Activated naive CD8-positive, alpha-beta T cell treated with anti-CD3 and anti-CD28 coated beads, Interleukin-2, amount 50 U/mL, for 24 hours (primary cell): Measurements from ENCODE around the gene SPATA46.

Source experiments
- ATAC-seq: fragments of 150-1000 bp; cut with Tn5 transposase; one replicate; pipeline ENCODE4 v1.10.0; 2021
- DNase-seq: peaks from one replicate; pipeline ENCODE4 v3.0.0; 2021
- H3K27ac Mint-ChIP-seq: one replicate; pipeline ENCODE4 v1.8.0; 2021; ENCODE audit warnings: mild to moderate bottlenecking, mixed read lengths
- H3K27me3 Mint-ChIP-seq: one replicate; pipeline ENCODE4 v1.8.0; 2021; ENCODE audit warnings: mixed read lengths
- H3K36me3 Mint-ChIP-seq: one replicate; pipeline ENCODE4 v1.8.0; 2021; ENCODE audit warnings: low read depth, mixed read lengths
- H3K4me1 Mint-ChIP-seq: one replicate; pipeline ENCODE4 v1.8.0; 2021; ENCODE audit warnings: mixed read lengths
- H3K4me3 Mint-ChIP-seq: one replicate; pipeline ENCODE4 v1.8.0; 2021; ENCODE audit warnings: mild to moderate bottlenecking, moderate library complexity, mixed read lengths
- H3K9me3 Mint-ChIP-seq: one replicate; pipeline ENCODE4 v1.8.0; 2021; ENCODE audit warnings: mixed read lengths

The SPATA46 gene

DNA sequence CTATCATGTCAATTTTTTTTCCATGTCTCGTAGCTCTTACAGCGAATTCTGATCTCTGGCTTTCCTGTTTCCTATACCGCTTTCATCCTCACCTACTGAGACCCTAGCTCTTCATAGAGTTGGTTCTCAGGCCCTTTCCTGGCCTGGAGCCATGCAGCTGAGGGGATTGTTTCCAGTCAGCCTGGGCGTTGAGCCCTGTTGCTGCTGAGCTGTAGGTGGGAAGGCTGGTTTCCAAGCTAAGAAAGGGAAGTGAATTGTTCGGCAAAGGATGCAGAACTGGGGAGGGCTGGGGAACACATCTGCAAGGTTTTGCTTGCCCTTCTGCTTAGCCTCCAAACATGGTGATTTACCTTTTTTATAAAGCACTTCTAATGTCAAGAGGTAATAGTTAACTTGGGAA lies 41.5 kb downstream of the SPATA46 start:
- ATAC-seq (no peak), DNase-seq (no peak)
- Mint-ChIP-seq H3K27me3 (peaks cover 5% of the 10 kb centered on the region), H3K9me3 (no peaks in the 10 kb centered on the region), H3K4me3 (no peak overlapping the region), H3K36me3 (no peaks in the 10 kb centered on the region), H3K27ac (no peak overlapping the region), H3K4me1 (no peaks in the 10 kb centered on the region)

DNA sequence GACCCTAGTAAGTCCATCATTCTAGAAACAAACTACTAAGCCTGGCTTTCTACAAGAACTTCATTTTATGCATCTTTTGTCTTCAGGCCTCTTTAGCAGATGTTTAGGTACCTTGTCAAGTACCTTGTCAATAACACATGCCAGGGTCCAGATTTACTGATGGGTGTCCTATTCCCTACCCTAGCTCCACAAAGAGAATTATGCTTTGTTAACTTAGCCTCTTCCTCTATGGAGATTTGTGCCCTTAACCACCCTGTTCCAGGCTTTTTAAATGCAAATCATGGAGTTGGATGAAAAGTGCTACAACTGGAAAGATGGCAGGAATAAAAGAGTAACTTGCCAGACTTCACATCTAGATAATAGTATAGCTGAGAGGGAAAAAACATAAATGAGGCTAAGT lies 42.7 kb downstream of the SPATA46 start:
- no peak overlapping the region for H3K4me3 Mint-ChIP-seq
- H3K27ac Mint-ChIP-seq: no peak overlapping the region
- peaks cover 5% of the 10 kb centered on the region for H3K27me3 Mint-ChIP-seq
- H3K36me3 Mint-ChIP-seq: no peaks in the 10 kb centered on the region
- DNase-seq (no peak), ATAC-seq (no peak)
- no peaks in the 10 kb centered on the region for H3K9me3 Mint-ChIP-seq
- H3K4me1 Mint-ChIP-seq: no peaks in the 10 kb centered on the region

DNA sequence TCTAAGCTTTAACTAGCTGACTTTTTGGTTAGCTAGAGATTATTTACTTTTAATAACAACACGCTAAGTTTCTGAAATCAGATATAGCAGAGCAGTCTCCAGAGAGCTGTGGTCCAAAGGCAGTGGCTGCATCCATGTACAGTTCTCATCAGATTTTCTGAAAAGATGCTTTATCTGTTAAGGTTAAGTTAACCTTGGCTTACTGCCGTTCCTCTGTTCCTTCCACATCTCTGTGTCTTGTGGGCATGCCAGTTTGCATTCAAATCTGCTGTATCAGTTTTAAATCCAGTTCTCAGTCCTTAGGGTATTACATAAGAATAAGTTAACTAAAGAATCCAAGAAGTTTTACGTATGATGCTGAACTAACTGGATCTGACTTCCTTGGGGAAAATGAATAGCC lies 46.8 kb downstream of the SPATA46 start:
- peaks cover 5% of the 10 kb centered on the region for H3K27me3 Mint-ChIP-seq
- H3K4me1 Mint-ChIP-seq: no peaks in the 10 kb centered on the region
- no peak overlapping the region for H3K27ac Mint-ChIP-seq
- H3K4me3 Mint-ChIP-seq: no peak overlapping the region
- H3K9me3 Mint-ChIP-seq: no peaks in the 10 kb centered on the region
- DNase-seq (no peak), ATAC-seq (no peak)
- H3K36me3 Mint-ChIP-seq: no peaks in the 10 kb centered on the region

DNA sequence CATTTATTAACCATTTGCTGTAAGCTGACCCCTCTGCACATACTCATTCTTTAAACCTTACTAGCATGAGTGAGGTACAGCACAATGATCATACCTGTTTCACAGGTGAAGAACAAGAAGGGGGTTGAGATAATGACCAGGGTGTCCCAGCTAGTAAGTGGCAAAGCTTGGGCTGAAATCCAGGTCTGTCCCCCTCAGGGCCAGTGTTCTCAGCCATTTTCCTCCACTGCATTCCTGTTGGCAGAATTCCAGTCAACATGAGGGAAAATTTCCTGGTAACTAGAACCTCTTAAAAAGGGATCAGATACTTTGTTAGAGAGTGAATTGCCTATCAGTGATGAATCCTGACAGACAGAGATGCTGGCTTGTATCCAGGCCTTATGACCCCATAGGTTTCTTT lies 48.1 kb downstream of the SPATA46 start:
- DNase-seq: no peak
- Mint-ChIP-seq H3K36me3 (no peaks in the 10 kb centered on the region), H3K4me3 (no peak overlapping the region), H3K4me1 (no peaks in the 10 kb centered on the region), H3K9me3 (no peaks in the 10 kb centered on the region), H3K27ac (no peak overlapping the region), H3K27me3 (peaks cover 2% of the 10 kb centered on the region)
- ATAC-seq: no peak

DNA sequence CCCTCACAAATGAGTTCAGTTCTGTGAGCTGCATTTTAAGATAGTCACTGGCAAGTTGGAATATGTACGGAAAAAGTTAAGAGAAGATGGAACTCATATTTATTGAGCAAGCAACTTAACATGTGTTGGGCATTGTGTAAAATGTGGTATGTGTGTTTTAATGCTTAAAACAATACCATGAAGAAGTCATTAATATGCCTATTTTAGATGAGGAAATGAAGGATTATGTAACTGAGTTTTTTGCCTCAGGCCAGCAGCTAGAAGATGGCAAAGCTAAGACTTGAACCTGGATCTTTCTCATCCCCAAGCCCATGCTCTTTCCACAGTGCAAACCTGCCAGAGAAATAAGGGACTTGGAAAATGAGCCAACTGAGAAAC lies 48.9 kb downstream of the SPATA46 start:
- Mint-ChIP-seq H3K9me3 (no peaks in the 10 kb centered on the region), H3K4me1 (no peaks in the 10 kb centered on the region), H3K27me3 (peaks cover 2% of the 10 kb centered on the region), H3K36me3 (no peaks in the 10 kb centered on the region), H3K27ac (no peak overlapping the region), H3K4me3 (no peak overlapping the region)
- no peak for ATAC-seq
- DNase-seq: no peak

DNA sequence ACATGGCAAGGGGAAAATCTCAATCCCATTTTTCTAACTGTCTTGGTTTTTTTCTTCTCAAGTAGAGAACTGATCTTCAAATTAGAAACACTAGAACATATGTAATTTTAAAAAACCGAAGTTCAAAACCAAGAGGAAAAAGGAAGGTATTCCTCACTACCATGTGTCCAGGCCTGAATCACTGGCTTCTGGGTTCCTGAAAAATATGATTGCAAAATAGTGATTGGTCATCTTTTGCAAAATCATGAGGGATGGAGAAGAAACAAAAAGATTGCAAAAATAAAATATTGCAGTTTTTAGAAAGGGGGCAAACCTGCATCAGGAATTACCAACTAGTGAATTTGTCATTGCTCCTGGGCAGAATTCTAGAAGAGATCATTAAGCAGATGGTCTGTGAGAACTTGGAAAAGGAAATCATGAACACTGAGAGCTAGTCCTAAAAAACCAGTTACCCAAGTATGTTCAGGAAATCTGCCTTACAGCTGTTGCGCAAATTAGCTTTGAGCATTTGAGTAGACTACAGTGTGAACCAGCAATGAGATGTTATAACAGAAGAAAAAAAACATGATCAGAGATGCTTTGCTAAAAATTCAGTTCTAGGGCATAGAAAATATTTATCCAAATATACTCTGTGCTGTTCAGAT lies 49.4 kb downstream of the SPATA46 start:
- H3K4me3 Mint-ChIP-seq: no peak overlapping the region
- ATAC-seq (no peak), DNase-seq (no peak)
- peaks cover 2% of the 10 kb centered on the region for H3K27me3 Mint-ChIP-seq
- no peaks in the 10 kb centered on the region for H3K4me1 Mint-ChIP-seq
- H3K9me3 Mint-ChIP-seq: no peaks in the 10 kb centered on the region
- H3K27ac Mint-ChIP-seq: no peak overlapping the region
- H3K36me3 Mint-ChIP-seq: no peaks in the 10 kb centered on the region

DNA sequence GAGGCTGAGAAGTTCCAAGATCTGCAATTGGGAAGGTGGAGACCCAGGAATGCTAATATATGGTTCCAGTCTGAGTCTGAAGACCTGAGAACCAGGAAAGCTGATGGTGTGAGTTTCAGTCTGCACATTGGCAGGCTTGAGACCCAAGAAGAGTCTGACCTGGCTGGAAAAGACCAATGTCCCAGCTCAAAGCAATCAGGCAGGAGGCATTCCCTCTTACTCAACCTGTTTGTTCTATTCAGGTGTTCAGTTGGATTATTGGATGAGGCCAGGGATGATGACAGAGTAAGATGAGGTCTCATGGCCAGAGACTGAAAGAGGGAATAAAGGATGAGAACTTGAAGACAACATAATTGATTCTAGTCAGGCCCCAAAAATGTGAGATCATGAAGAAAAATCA lies 50.1 kb downstream of the SPATA46 start:
- H3K4me3 Mint-ChIP-seq: no peak overlapping the region
- H3K4me1 Mint-ChIP-seq: no peaks in the 10 kb centered on the region
- no peak overlapping the region for H3K27ac Mint-ChIP-seq
- H3K9me3 Mint-ChIP-seq: no peaks in the 10 kb centered on the region
- no peaks in the 10 kb centered on the region for H3K36me3 Mint-ChIP-seq
- peaks cover 2% of the 10 kb centered on the region for H3K27me3 Mint-ChIP-seq
- DNase-seq (no peak), ATAC-seq (no peak)

DNA sequence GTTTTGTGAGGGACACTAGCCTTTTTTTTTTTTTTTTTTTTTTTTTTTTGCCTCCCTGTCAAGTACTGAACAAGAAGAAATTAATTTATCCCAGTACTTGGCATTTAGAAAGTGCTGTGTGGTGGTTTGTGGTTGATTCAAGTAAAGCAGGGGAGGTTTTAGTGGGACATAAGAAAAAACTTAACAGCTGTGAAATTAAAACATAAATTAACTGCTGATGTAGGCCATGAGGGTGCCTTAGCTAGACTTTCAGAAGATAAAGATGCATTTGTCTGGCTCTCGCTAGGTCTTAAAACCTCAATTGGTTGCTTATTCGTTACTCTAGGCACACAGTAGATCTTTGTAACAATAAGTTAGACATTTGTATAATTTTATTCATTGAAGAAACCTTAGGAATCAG lies 52.3 kb downstream of the SPATA46 start:
- no peak overlapping the region for H3K4me3 Mint-ChIP-seq
- H3K27ac Mint-ChIP-seq: no peak overlapping the region
- DNase-seq (no peak), ATAC-seq (no peak)
- no peaks in the 10 kb centered on the region for H3K9me3 Mint-ChIP-seq
- no peaks in the 10 kb centered on the region for H3K36me3 Mint-ChIP-seq
- H3K4me1 Mint-ChIP-seq: no peaks in the 10 kb centered on the region
- peaks cover 10% of the 10 kb centered on the region for H3K27me3 Mint-ChIP-seq
